ENCODE data around the gene TP53AIP1. TPM values are rescaled to one million over a fixed set of nuclear protein-coding genes. Genes with fewer than 3 reads are reported as not detected.

The TP53AIP1 gene
- total RNA-seq, 1 experiment from 2014 or later = not detected

- H3K4me1 Mint-ChIP-seq = peaks cover 27 to 36% of the 10 kb centered on the region in 2 experiments
- H3K4me3 Mint-ChIP-seq = peak overlapping the region; percentile 74 to 89
- Histone ChIP-seq H3K14ac (ENCODE audit: insufficient read depth, low read length) (no peak overlapping the region), H4K5ac (ENCODE audit: insufficient read length, low read depth, low read length) (no peak overlapping the region), H2AK5ac (ENCODE audit: insufficient read length, low read length) (no peak overlapping the region), H2BK20ac (ENCODE audit: low read depth, low read length, poor library complexity, severe bottlenecking) (no peak overlapping the region), H3K27ac (ENCODE audit: insufficient read length, low read depth, low read length) (no peak overlapping the region), H3K18ac (ENCODE audit: insufficient read length, low read depth, low read length) (no peak overlapping the region), H2BK12ac (ENCODE audit: insufficient read length, low read depth, low read length) (no peak overlapping the region), H4K91ac (ENCODE audit: insufficient read length, low read depth, low read length) (no peak overlapping the region), H3K4ac (ENCODE audit: low read depth, low read length) (no peak overlapping the region), H3K27me3 (ENCODE audit: insufficient read depth, low read length) (peaks cover 55% of the 10 kb centered on the region), H3K9ac (ENCODE audit: extremely low read depth, insufficient read length, low read length) (no peak overlapping the region), H3K4me2 (ENCODE audit: insufficient read depth, insufficient read length, low read length) (peak overlapping the region; percentile 44), H4K8ac (replicated peaks; ENCODE audit: insufficient read length, low read depth, low read length) (no peak overlapping the region), H4K20me1 (ENCODE audit: control insufficient read depth, insufficient read depth, insufficient read length) (no peaks in the 10 kb centered on the region), H3K56ac (ENCODE audit: insufficient read length, low read depth, low read length) (no peak overlapping the region), H2BK15ac (ENCODE audit: low read depth, low read length) (no peak overlapping the region), H2BK120ac (ENCODE audit: low read depth, low read length, poor library complexity, severe bottlenecking) (no peak overlapping the region), H3K9me3 (ENCODE audit: control insufficient read depth, low read depth, low read length) (no peaks in the 10 kb centered on the region), H3K79me1 (ENCODE audit: insufficient read depth, low read depth, low read length, poor library complexity, severe bottlenecking) (no peaks in the 10 kb centered on the region), H3K23me2 (ENCODE audit: insufficient read length, low read depth, low read length, poor library complexity, severe bottlenecking) (peaks cover 8% of the 10 kb centered on the region), H2AFZ (ENCODE audit: low read length) (no peak overlapping the region), H3K23ac (ENCODE audit: insufficient read length, low read depth, low read length) (no peak overlapping the region), H3K4me1 (ENCODE audit: insufficient read depth, low read length) (no peaks in the 10 kb centered on the region), H3T11ph (ENCODE audit: low read length) (no peak overlapping the region), H2BK5ac (ENCODE audit: insufficient read length, low read length) (no peak overlapping the region), H3K79me2 (ENCODE audit: insufficient read depth, low read length) (no peaks in the 10 kb centered on the region)
- TF ChIP-seq, protein P1, sequence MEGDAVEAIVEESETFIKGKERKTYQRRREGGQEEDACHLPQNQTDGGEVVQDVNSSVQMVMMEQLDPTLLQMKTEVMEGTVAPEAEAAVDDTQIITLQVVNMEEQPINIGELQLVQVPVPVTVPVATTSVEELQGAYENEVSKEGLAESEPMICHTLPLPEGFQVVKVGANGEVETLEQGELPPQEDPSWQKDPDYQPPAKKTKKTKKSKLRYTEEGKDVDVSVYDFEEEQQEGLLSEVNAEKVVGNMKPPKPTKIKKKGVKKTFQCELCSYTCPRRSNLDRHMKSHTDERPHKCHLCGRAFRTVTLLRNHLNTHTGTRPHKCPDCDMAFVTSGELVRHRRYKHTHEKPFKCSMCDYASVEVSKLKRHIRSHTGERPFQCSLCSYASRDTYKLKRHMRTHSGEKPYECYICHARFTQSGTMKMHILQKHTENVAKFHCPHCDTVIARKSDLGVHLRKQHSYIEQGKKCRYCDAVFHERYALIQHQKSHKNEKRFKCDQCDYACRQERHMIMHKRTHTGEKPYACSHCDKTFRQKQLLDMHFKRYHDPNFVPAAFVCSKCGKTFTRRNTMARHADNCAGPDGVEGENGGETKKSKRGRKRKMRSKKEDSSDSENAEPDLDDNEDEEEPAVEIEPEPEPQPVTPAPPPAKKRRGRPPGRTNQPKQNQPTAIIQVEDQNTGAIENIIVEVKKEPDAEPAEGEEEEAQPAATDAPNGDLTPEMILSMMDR (conservative IDR thresholded peaks at IDR 0.05) = no peak
- H3K27me3 Mint-ChIP-seq (ENCODE audit: low read depth) = peaks cover 99% of the 10 kb centered on the region
- no peak for DNase-seq
- H3K9me3 Mint-ChIP-seq = no peaks in the 10 kb centered on the region; a peak in 1 of 5 replicates
- no CpG with 5 or more reads among the region's 9 CpGs for WGBS (ENCODE audit: extremely low coverage, insufficient read length, low lambda C conversion rate)
- H3K36me3 Mint-ChIP-seq (ENCODE audit: insufficient read depth in 1 of 3, low read depth in 3 of 3) = no peaks in the 10 kb centered on the region
- H3K27ac Mint-ChIP-seq = no peak overlapping the region
Measured at GRCh38 chr11:128890216-128890542, 52.5 kb downstream of the TP53AIP1 start.
